ENCODE results near the gene ZNF217. TPM values are rescaled to one million over a fixed set of nuclear protein-coding genes. Genes with fewer than 3 reads are reported as not detected.
"Not testable (repeated sequence)": the region's sequence is repeated elsewhere in the genome, so short reads cannot be mapped to it uniquely, and the experiment has no call there.

The ZNF217 gene
- total RNA-seq, 4 donors from 2014 or later = 37.8 to 67.6 (median 50.5) TPM

- H3K4me3 ChIP-seq (ENCODE audit: low read depth, poor library complexity, severe bottlenecking) = no peak overlapping the region
- intact Hi-C loops (cut with DNase I; ENCODE audit: low total_unique reads) = no loop called here
- peak in 1 of 2 donors; percentile 93 for DNase-seq (ENCODE audit: low spot score in 2 of 2)
- no peak for TF ChIP-seq CTCF (IDR thresholded peaks at IDR 0.05)
- TF ChIP-seq POLR2A (IDR thresholded peaks at IDR 0.05) = no peak
- 49 to 54% methylated on average over 15 of the region's 15 CpGs for WGBS, 2 donors
Observed at GRCh38 chr20:53609491-53610445, 16.1 kb upstream of the ZNF217 start.

GRCh38 chr20:53608456-53609452, 15.1 kb upstream of the ZNF217 start:
- no peak overlapping the region for H3K4me3 ChIP-seq (ENCODE audit: low read depth, poor library complexity, severe bottlenecking)
- peak in 1 of 2 donors; percentile 87 for DNase-seq (ENCODE audit: low spot score in 2 of 2)
- TF ChIP-seq POLR2A (IDR thresholded peaks at IDR 0.05) (no peak), CTCF (IDR thresholded peaks at IDR 0.05) (no peak)
- WGBS, 2 donors = 74 to 78% methylated on average over 33 to 35 of the region's 35 CpGs
- intact Hi-C loops (cut with DNase I; ENCODE audit: low total_unique reads) = no loop called here

GRCh38 chr20:53608071-53608455, 14.4 kb upstream of the ZNF217 start:
- no peak for TF ChIP-seq CTCF (IDR thresholded peaks at IDR 0.05)
- no peak for TF ChIP-seq POLR2A (IDR thresholded peaks at IDR 0.05)
- peak in 1 of 2 donors; percentile 75 for DNase-seq (ENCODE audit: low spot score in 2 of 2)
- 95 to 97% methylated on average over 23 of the region's 23 CpGs for WGBS, 2 donors

GRCh38 chr20:53606364-53606985, 12.8 kb upstream of the ZNF217 start:
- peak; percentile 33 to 83 for DNase-seq (ENCODE audit: low spot score in 2 of 2)
- intact Hi-C loops (cut with DNase I; ENCODE audit: low total_unique reads) = no loop called here
- WGBS, 2 donors = 96 to 97% methylated on average over 8 of the region's 8 CpGs
- TF ChIP-seq POLR2A (IDR thresholded peaks at IDR 0.05) (no peak), CTCF (IDR thresholded peaks at IDR 0.05) (no peak)
- H3K4me3 ChIP-seq (ENCODE audit: low read depth, poor library complexity, severe bottlenecking) = no peak overlapping the region

More at GRCh38 chr20:53608071-53608455, 14.4 kb upstream of the ZNF217 start:
- intact Hi-C loops (cut with DNase I; ENCODE audit: low total_unique reads) = no loop called here
- no peak overlapping the region for H3K4me3 ChIP-seq (ENCODE audit: low read depth, poor library complexity, severe bottlenecking)

- peak; percentile 8 to 58 for DNase-seq (ENCODE audit: low spot score in 2 of 2)
- WGBS, 2 donors = 97 to 98% methylated on average over 5 of the region's 5 CpGs
- intact Hi-C loops (cut with DNase I; ENCODE audit: low total_unique reads); H3K4me3 ChIP-seq (ENCODE audit: low read depth, poor library complexity, severe bottlenecking): not testable (repeated sequence)
Observed at GRCh38 chr20:53605401-53605800, 11.8 kb upstream of the ZNF217 start.

- intact Hi-C loops (cut with DNase I; ENCODE audit: low total_unique reads); H3K4me3 ChIP-seq (ENCODE audit: low read depth, poor library complexity, severe bottlenecking); DNase-seq (ENCODE audit: low spot score in 2 of 2): not testable (repeated sequence)
- 100% methylated on average over 2 to 5 of the region's 5 CpGs for WGBS, 2 donors
Observed at GRCh38 chr20:53604846-53605245, 11.2 kb upstream of the ZNF217 start.
